Stomach (tissue), 4 donors: Measurements from ENCODE around the gene NFATC4.

Experiments used
- POLR2A ChIP-seq, 4 donors: fragments of 450-650 bp; IDR thresholded peaks; one replicate each; pipeline ENCODE4 v1.6.1; 2016; ENCODE audit warnings: antibody characterized with exemption in 4 of 4, control low read depth in 2 of 4, mild to moderate bottlenecking in 1 of 4, moderate library complexity in 1 of 4
- POLR2AphosphoS5 ChIP-seq, 3 donors: sonication (generic); formaldehyde crosslinking; IDR thresholded peaks; one replicate each; pipeline ENCODE4 v1.6.1; 2016; ENCODE audit warnings: antibody characterized with exemption in 3 of 3
- TF ChIP-seq, protein P1 (sequence below), 7 experiments: fragments of 450-650 bp in 4 of 7; fragments of 200-600 bp in 3 of 7; sonication (generic) in 3 of 7; IDR thresholded peaks; one replicate each; pipeline ENCODE4 v1.5.1; 2016 to 2019; ENCODE audit warnings: antibody characterized with exemption in 7 of 7, control low read depth in 2 of 7, mild to moderate bottlenecking in 1 of 7

DNA sequence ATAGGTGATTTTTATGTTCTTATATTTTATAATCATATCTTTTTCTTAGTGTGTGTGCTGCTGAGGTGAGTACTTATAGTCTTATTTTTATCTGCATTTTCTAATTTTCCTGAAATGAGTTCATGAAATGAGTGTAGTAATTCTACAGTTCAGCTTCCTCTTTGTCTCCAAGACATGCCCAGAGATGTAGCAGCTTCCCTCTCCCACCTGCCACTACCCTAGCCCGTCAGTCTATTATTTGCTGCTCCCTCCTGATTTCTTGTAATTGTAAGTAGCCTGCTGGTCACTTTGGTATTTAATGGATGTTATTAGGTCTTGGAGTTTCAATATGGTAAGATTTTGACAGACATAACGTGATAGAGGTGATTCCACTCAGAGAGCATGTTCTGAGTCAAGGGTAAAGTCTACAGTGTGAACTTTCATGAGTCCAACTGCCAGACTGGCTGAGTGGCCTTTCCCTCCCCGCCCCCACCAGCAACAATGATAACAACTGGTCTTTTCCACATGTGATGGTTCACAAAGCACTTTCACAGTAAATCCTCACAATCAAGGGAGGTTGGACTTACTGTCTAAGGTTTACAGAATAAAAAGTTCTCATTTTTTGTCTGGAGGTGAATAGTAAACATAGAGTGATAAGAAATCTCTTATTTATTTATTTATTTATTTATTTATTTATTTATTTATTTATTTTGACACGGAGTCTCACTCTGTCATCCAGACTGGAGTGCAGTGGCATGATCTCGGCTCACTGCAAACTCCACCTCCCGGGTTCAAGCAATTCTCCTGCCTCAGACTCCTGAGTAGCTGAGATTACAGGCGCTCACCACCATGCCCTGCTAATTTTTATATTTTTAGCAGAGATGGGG, 24.0 kb upstream of the NFATC4 start:
- TF ChIP-seq POLR2AphosphoS5 (IDR thresholded peaks at IDR 0.05): no peak
- TF ChIP-seq, protein P1, sequence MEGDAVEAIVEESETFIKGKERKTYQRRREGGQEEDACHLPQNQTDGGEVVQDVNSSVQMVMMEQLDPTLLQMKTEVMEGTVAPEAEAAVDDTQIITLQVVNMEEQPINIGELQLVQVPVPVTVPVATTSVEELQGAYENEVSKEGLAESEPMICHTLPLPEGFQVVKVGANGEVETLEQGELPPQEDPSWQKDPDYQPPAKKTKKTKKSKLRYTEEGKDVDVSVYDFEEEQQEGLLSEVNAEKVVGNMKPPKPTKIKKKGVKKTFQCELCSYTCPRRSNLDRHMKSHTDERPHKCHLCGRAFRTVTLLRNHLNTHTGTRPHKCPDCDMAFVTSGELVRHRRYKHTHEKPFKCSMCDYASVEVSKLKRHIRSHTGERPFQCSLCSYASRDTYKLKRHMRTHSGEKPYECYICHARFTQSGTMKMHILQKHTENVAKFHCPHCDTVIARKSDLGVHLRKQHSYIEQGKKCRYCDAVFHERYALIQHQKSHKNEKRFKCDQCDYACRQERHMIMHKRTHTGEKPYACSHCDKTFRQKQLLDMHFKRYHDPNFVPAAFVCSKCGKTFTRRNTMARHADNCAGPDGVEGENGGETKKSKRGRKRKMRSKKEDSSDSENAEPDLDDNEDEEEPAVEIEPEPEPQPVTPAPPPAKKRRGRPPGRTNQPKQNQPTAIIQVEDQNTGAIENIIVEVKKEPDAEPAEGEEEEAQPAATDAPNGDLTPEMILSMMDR (IDR thresholded peaks at IDR 0.05): no peak
- no peak for TF ChIP-seq POLR2A (IDR thresholded peaks at IDR 0.05)
